Activated CD4-positive, alpha-beta T cell treated with anti-CD3 and anti-CD28 coated beads, Interleukin-2, amount 10 ng/mL, durations not matched to agents 7 days and 5 days (primary cell): ENCODE data around the gene AQR. TPM values are rescaled to one million over a fixed set of nuclear protein-coding genes. Genes with fewer than 3 reads are reported as not detected.

ENCODE experiments used
- CTCF ChIA-PET: fragments of 350-600 bp; sonication (Branson Sonifier 250); formaldehyde crosslinking; loops from one replicate; lab custom pipeline; 2021; ENCODE audit warnings: antibody characterized with exemption; lab: Charles Lee
- POLR2A ChIA-PET: fragments of 350-600 bp; sonication (Branson Sonifier 250); formaldehyde crosslinking; loops from one replicate; lab custom pipeline; 2021; ENCODE audit warnings: antibody characterized with exemption; lab: Charles Lee
- DNase-seq: peaks from one replicate; pipeline ENCODE4 v3.0.0-alpha.2; 2020
- H3K27ac Mint-ChIP-seq: one replicate; pipeline ENCODE4 v1.8.0; 2021; ENCODE audit warnings: mild to moderate bottlenecking, moderate library complexity, mixed read lengths
- H3K27me3 Mint-ChIP-seq: one replicate; pipeline ENCODE4 v1.8.0; 2021; ENCODE audit warnings: mixed read lengths
- H3K36me3 Mint-ChIP-seq: one replicate; pipeline ENCODE4 v1.8.0; 2021; ENCODE audit warnings: low read depth, mixed read lengths
- H3K4me1 Mint-ChIP-seq: one replicate; pipeline ENCODE4 v1.8.0; 2021; ENCODE audit warnings: mixed read lengths
- H3K4me3 Mint-ChIP-seq: one replicate; pipeline ENCODE4 v1.8.0; 2021; ENCODE audit warnings: mild to moderate bottlenecking, moderate library complexity, mixed read lengths
- H3K9me3 Mint-ChIP-seq: one replicate; pipeline ENCODE4 v1.8.0; 2021; ENCODE audit warnings: mixed read lengths
- total RNA-seq, 2 experiments: library from RNA; stranded (reverse); gene quantifications; one replicate each; pipeline ENCODE4 v1.2.3, GENCODE V29; 2021

The AQR gene
- total RNA-seq, 2 experiments from 2014 or later = 35.5 to 43.7 TPM

GRCh38 chr15:34802803-34803750, 166.5 kb downstream of the AQR start:
- ChIA-PET CTCF (interaction anchor here (0.5 to 1.2 kb wide), 2 partner anchors 116 to 720 kb away, joined by 3 read pairs; no protein-coding TSS in a partner anchor), POLR2A (no interaction called here)
- Mint-ChIP-seq H3K4me1 (no peaks in the 10 kb centered on the region), H3K4me3 (no peak overlapping the region), H3K36me3 (no peaks in the 10 kb centered on the region), H3K9me3 (no peaks in the 10 kb centered on the region), H3K27me3 (peaks cover 20% of the 10 kb centered on the region), H3K27ac (no peak overlapping the region)
- DNase-seq = no peak

DNA sequence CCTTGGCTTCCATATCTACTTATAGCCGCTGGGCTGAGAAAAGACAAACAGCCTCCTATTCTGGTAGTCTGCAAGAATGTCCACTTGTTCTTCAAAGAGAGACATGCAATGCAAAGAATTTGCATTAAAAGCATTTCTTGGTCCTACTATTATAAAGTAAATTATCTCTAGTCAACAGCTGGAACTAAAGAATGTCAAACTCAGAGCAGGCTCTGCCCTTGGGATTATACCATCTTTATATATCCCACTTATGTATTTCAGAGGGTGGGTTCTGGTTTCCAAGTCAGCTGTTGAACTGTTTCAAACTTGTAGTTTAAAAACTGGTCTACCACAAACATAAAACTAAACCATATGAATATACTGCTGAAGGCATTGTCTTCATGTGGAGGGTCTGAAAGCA, 167.2 kb downstream of the AQR start:
- H3K27me3 Mint-ChIP-seq = peaks cover 24% of the 10 kb centered on the region
- no peaks in the 10 kb centered on the region for H3K36me3 Mint-ChIP-seq
- no peaks in the 10 kb centered on the region for H3K4me1 Mint-ChIP-seq
- CTCF ChIA-PET = interaction anchor here (0.5 to 1.2 kb wide), 2 partner anchors 116 to 721 kb away, joined by 3 read pairs; no protein-coding TSS in a partner anchor
- H3K27ac Mint-ChIP-seq = no peak overlapping the region
- H3K4me3 Mint-ChIP-seq = no peak overlapping the region
- POLR2A ChIA-PET = interaction anchor here (0.6 kb wide), 1 partner anchor 10 kb away, joined by 4 read pairs; no protein-coding TSS in a partner anchor
- no peaks in the 10 kb centered on the region for H3K9me3 Mint-ChIP-seq
- no peak for DNase-seq

Other genes starting within 250 kb of the AQR start
- not detected for gene GJD2, start 214.7 kb downstream of the AQR start, total RNA-seq
- not detected for gene ACTC1, start 174.2 kb downstream of the AQR start, total RNA-seq
- gene ZNF770, start 18.5 kb upstream of the AQR start, total RNA-seq = 10 to 100 TPM; 37.7 to 46.7 TPM
- not detected for gene NANOGP8, start 115.6 kb upstream of the AQR start, total RNA-seq